ENCODE data around the gene HNRNPA3.
"Not testable (repeated sequence)": the region's sequence is repeated elsewhere in the genome, so short reads cannot be mapped to it uniquely, and the experiment has no call there.

The HNRNPA3 gene

GRCh38 chr2:177188482-177189469 is 23.8 kb upstream of the HNRNPA3 start:
- no peak for DNase-seq (ENCODE audit: low read depth)

- DNase-seq (ENCODE audit: low read depth): no peak
Measured at GRCh38 chr2:177190941-177191340, 21.7 kb upstream of the HNRNPA3 start.

- no peak for DNase-seq (ENCODE audit: low read depth)
Measured at GRCh38 chr2:177192788-177193187, 19.8 kb upstream of the HNRNPA3 start.

GRCh38 chr2:177193240-177193639 is 19.4 kb upstream of the HNRNPA3 start:
- DNase-seq (ENCODE audit: low read depth): no peak

- DNase-seq (ENCODE audit: low read depth): no peak
Measured at GRCh38 chr2:177195194-177195593, 17.4 kb upstream of the HNRNPA3 start.

GRCh38 chr2:177200419-177200818 is 12.2 kb upstream of the HNRNPA3 start:
- DNase-seq (ENCODE audit: low read depth): not testable (repeated sequence)

- no peak for DNase-seq (ENCODE audit: low read depth)
Measured at GRCh38 chr2:177201919-177202346, 10.7 kb upstream of the HNRNPA3 start.

GRCh38 chr2:177204417-177204816 is 8.2 kb upstream of the HNRNPA3 start:
- DNase-seq (ENCODE audit: low read depth): no peak

GRCh38 chr2:177207101-177207500 is 5.5 kb upstream of the HNRNPA3 start:
- DNase-seq (ENCODE audit: low read depth): no peak

GRCh38 chr2:177211169-177211568 is 1.4 kb upstream of the HNRNPA3 start:
- no peak for DNase-seq (ENCODE audit: low read depth)

- no peak for DNase-seq (ENCODE audit: low read depth)
Measured at GRCh38 chr2:177211576-177212105, 953 bp upstream of the HNRNPA3 start.

GRCh38 chr2:177212891-177213856 is 580 bp downstream of the HNRNPA3 start:
- DNase-seq (ENCODE audit: low read depth): peak; percentile 87

- DNase-seq (ENCODE audit: low read depth): no peak
Measured at GRCh38 chr2:177217247-177217843, 4.8 kb downstream of the HNRNPA3 start.

- DNase-seq (ENCODE audit: low read depth): not testable (repeated sequence)
Measured at GRCh38 chr2:177219787-177220186, 7.2 kb downstream of the HNRNPA3 start.

- DNase-seq (ENCODE audit: low read depth): no peak
Measured at GRCh38 chr2:177221534-177221933, 8.9 kb downstream of the HNRNPA3 start.

- no peak for DNase-seq (ENCODE audit: low read depth)
Measured at GRCh38 chr2:177221970-177222369, 9.4 kb downstream of the HNRNPA3 start.

GRCh38 chr2:177223436-177223835 is 10.8 kb downstream of the HNRNPA3 start:
- not testable (repeated sequence) for DNase-seq (ENCODE audit: low read depth)

GRCh38 chr2:177225965-177226360 is 13.4 kb downstream of the HNRNPA3 start:
- DNase-seq (ENCODE audit: low read depth): no peak

GRCh38 chr2:177229442-177230242 is 17.0 kb downstream of the HNRNPA3 start:
- no peak for DNase-seq (ENCODE audit: low read depth)

GRCh38 chr2:177231270-177231669 is 18.7 kb downstream of the HNRNPA3 start:
- no peak for DNase-seq (ENCODE audit: low read depth)
